Thyroid gland (tissue), 4 donors: ENCODE measurements around the gene ARF6. TPM values are rescaled to one million over a fixed set of nuclear protein-coding genes. Genes with fewer than 3 reads are reported as not detected.
A peak's percentile ranks its signal among the peaks of the same experiment; 100 is the strongest.
"Not testable (repeated sequence)": the region's sequence is repeated elsewhere in the genome, so short reads cannot be mapped to it uniquely, and the experiment has no call there.

Experiments
- DNase-seq, 2 donors: peaks; one replicate each; pipeline ENCODE4 v3.0.0-alpha.2; 2019
- H3K27ac ChIP-seq, 3 donors: fragments of 200-600 bp; sonication (generic); 1 replicate in 2 of 3; 2 replicates in 1 of 3; pipeline ENCODE4 v1.5.1; 2016 to 2019; ENCODE audit warnings: mild to moderate bottlenecking in 1 of 3, moderate library complexity in 1 of 3
- H3K27me3 ChIP-seq: fragments of 200-600 bp; sonication (generic); one replicate; pipeline ENCODE4 v1.5.1; 2019
- H3K36me3 ChIP-seq, 2 donors: fragments of 200-600 bp; sonication (generic); one replicate each; pipeline ENCODE4 v1.5.1; 2016 to 2019
- H3K4me1 ChIP-seq, 2 donors: fragments of 200-600 bp; sonication (generic); one replicate each; pipeline ENCODE4 v1.5.1; 2017 to 2019
- H3K4me3 ChIP-seq, 3 donors: fragments of 200-600 bp; sonication (generic); replicated peaks in 1 of 3; 1 replicate in 2 of 3; 2 replicates in 1 of 3; pipeline ENCODE4 v1.5.1; 2016; ENCODE audit warnings: mild to moderate bottlenecking in 1 of 3
- H3K9me3 ChIP-seq: fragments of 200-600 bp; sonication (generic); one replicate; pipeline ENCODE4 v1.5.1; 2017
- POLR2A ChIP-seq, 2 donors: fragments of 450-650 bp; IDR thresholded peaks; one replicate each; pipeline ENCODE4 v1.6.1; 2017; ENCODE audit warnings: antibody characterized with exemption in 2 of 2, mild to moderate bottlenecking in 2 of 2, moderate library complexity in 1 of 2
- WGBS, 2 donors: methylation state at CpG; one replicate each; pipeline ENCODE4 v1.1.5; 2017; 5-methylcytosine and 5-hydroxymethylcytosine counted together
- intact Hi-C: fragments of 100-400 bp; cut with DNase I; formaldehyde crosslinking; loops from one replicate; pipeline ENCODE4 v1.15.1; 2023
- total RNA-seq, 4 donors: library from RNA; depleted of rRNA; stranded (reverse); fragments of >200 nt; gene quantifications; one replicate each; pipeline ENCODE4 v1.2.3, GENCODE V29; 2016
- TF ChIP-seq, protein P1 (sequence below), 6 experiments: fragments of 200-600 bp in 3 of 6; fragments of 450-650 bp in 3 of 6; sonication (generic) in 3 of 6; IDR thresholded peaks; one replicate each; pipeline ENCODE4 v1.5.1; 2016 to 2019; ENCODE audit warnings: antibody characterized with exemption in 6 of 6, mild to moderate bottlenecking in 2 of 6, inconsistent platforms in 1 of 6, moderate library complexity in 1 of 6

The ARF6 gene
- total RNA-seq, 4 donors from 2014 or later = 35.6 to 59.4 (median 48.5) TPM

DNA sequence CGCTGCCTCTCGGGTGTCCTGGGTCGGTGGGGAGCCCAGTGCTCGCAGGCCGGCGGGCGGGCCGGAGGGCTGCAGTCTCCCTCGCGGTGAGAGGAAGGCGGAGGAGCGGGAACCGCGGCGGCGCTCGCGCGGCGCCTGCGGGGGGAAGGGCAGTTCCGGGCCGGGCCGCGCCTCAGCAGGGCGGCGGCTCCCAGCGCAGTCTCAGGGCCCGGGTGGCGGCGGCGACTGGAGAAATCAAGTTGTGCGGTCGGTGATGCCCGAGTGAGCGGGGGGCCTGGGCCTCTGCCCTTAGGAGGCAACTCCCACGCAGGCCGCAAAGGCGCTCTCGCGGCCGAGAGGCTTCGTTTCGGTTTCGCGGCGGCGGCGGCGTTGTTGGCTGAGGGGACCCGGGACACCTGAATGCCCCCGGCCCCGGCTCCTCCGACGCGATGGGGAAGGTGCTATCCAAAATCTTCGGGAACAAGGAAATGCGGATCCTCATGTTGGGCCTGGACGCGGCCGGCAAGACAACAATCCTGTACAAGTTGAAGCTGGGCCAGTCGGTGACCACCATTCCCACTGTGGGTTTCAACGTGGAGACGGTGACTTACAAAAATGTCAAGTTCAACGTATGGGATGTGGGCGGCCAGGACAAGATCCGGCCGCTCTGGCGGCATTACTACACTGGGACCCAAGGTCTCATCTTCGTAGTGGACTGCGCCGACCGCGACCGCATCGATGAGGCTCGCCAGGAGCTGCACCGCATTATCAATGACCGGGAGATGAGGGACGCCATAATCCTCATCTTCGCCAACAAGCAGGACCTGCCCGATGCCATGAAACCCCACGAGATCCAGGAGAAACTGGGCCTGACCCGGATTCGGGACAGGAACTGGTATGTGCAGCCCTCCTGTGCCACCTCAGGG lies 679 bp downstream of the ARF6 start:
- H3K27ac ChIP-seq = peak overlapping the region; percentile 98 to 100 (median 99)
- peak; percentile 67 to 70 for DNase-seq
- TF ChIP-seq, protein P1, sequence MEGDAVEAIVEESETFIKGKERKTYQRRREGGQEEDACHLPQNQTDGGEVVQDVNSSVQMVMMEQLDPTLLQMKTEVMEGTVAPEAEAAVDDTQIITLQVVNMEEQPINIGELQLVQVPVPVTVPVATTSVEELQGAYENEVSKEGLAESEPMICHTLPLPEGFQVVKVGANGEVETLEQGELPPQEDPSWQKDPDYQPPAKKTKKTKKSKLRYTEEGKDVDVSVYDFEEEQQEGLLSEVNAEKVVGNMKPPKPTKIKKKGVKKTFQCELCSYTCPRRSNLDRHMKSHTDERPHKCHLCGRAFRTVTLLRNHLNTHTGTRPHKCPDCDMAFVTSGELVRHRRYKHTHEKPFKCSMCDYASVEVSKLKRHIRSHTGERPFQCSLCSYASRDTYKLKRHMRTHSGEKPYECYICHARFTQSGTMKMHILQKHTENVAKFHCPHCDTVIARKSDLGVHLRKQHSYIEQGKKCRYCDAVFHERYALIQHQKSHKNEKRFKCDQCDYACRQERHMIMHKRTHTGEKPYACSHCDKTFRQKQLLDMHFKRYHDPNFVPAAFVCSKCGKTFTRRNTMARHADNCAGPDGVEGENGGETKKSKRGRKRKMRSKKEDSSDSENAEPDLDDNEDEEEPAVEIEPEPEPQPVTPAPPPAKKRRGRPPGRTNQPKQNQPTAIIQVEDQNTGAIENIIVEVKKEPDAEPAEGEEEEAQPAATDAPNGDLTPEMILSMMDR (IDR thresholded peaks at IDR 0.05) = no peak
- TF ChIP-seq POLR2A (IDR thresholded peaks at IDR 0.05) = no peak
- WGBS, 2 donors = 1 to 2% methylated on average over 24 to 46 of the region's 85 CpGs
- H3K4me3 ChIP-seq = peak overlapping the region; percentile 66 to 98 (median 89)
- no peaks in the 10 kb centered on the region for H3K9me3 ChIP-seq
- intact Hi-C loops = loop anchor here (5.0 kb wide), 1 partner anchor 109 kb away; no protein-coding TSS in a partner anchor
- peaks cover 27 to 35% of the 10 kb centered on the region in 2 donors for H3K4me1 ChIP-seq
- H3K36me3 ChIP-seq = peaks cover 0 to 11% of the 10 kb centered on the region in 2 donors
- no peaks in the 10 kb centered on the region for H3K27me3 ChIP-seq

DNA sequence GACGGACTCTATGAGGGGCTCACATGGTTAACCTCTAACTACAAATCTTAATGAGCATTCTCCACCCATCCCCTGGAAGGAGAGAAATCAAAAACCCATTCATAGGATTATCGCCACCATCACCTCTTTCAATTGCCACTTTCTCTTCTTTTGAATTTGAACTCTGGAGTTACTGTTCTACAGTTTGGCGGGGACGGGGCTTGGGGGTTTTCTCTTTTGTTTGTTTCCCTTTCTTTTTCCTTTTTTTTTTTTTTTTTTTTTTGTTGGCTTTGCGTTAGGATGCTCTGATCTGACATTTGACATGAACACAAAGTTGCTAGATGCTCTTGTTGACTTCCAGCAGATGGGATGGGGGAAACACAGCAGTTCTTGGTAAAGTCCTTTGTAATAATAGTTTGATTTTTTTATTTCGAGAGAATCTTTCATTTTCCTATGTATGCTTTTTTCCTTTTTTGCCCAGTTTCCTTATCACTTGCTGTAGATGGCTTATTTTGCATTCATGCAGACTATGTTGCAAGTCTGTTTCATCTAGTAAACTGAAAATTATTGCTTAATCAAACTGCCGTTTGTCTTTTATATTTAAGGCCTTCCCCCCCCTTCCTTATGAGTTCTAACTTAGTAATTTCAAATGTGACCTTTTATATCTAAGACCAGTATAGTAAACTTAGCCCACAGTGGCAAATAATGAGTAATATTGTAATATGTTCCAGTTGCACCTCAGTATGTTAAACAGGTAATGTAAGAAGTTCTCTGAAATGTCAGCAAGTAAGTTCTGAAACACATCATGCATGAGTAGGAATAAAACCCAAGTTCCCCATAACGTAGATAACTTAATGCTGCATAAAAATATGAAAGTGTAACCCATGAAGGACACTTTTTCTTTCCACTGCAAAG lies 1.6 kb downstream of the ARF6 start:
- WGBS, 2 donors = 11 to 16% methylated on average over 8 of the region's 8 CpGs
- Histone ChIP-seq H3K4me1 (peaks cover 31 to 35% of the 10 kb centered on the region in 2 donors), H3K4me3 (peak overlapping the region; percentile 66 to 98 (median 89)), H3K27ac (peak overlapping the region; percentile 98 to 100 (median 99)), H3K36me3 (peaks cover 0 to 11% of the 10 kb centered on the region in 2 donors)
- intact Hi-C loops = loop anchor here (5.0 kb wide), 1 partner anchor 108 kb away; no protein-coding TSS in a partner anchor
- not testable (repeated sequence) for DNase-seq, H3K9me3 ChIP-seq, H3K27me3 ChIP-seq

DNA sequence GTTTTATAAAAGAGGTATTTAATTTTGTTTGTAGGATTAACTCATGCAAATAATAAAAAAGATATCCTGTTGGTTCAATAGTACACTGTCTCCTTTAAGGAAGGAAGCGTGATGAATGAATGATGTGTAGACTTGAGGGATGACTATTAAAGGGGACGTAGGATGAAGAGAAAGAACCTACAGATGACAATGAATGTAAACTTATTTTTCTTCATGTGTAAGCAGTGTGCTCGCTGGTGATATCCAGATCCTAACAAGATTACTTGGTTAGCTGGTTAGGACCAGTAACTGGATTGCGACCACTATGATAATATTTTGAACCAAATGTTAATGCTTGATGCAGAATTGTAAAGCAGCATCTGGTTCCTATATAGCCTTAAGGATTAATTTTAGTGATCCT lies 2.6 kb downstream of the ARF6 start:
- Histone ChIP-seq H3K4me3 (no peak overlapping the region), H3K27me3 (no peaks in the 10 kb centered on the region), H3K36me3 (peaks cover 0 to 11% of the 10 kb centered on the region in 2 donors), H3K27ac (no peak overlapping the region), H3K9me3 (no peaks in the 10 kb centered on the region), H3K4me1 (peaks cover 31 to 35% of the 10 kb centered on the region in 2 donors)
- 53 to 63% methylated on average over 4 of the region's 4 CpGs for WGBS, 2 donors
- DNase-seq = no peak
- intact Hi-C loops = no loop called here
- TF ChIP-seq, protein P1 (IDR thresholded peaks at IDR 0.05) = no peak
- TF ChIP-seq POLR2A (IDR thresholded peaks at IDR 0.05) = no peak

DNA sequence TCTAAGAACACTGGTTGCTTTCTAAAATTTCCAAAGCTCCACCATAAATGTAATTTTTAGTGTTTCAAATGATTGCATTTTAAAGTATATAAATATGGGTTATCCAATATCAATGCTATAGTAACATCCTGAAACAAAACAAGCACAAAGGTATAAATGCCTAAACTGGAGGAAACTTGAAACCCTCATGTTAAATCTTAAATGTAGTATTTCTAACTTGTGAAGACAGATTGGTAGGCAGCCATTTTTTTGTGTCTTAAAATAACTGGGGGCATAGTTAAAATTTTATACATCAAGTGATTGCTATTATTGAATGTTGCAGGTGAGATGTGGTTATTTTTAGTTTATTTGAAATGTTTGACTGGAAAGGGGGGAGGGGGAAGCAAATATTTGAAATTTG lies 3.4 kb downstream of the ARF6 start:
- Histone ChIP-seq H3K36me3 (peaks cover 0 to 11% of the 10 kb centered on the region in 2 donors), H3K4me1 (peaks cover 31 to 35% of the 10 kb centered on the region in 2 donors), H3K27ac (peak overlapping the region in 1 of 3 donors; percentile 13)
- H3K27me3 ChIP-seq, H3K4me3 ChIP-seq, H3K9me3 ChIP-seq, intact Hi-C loops, DNase-seq: not testable (repeated sequence)

DNA sequence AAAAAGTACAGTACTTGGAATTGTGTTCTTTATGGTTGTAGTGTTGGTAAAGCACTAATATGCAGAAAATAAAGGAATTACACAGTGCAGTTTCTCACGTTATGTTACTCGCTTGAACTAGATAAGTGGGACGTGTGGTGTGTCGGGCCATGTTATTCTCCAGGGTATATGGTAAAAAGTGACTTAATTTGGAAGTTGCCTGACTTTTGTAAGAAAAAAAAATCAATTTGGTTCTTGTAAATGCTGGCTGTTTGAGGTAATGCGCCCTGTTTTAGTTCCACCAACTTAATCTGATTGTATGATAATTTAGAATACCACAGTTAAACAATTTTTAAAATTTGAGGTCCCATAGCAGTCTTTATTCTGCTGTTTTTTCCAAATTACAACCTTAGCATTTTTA lies 4.1 kb downstream of the ARF6 start:
- no peaks in the 10 kb centered on the region for H3K9me3 ChIP-seq
- H3K4me3 ChIP-seq = no peak overlapping the region
- TF ChIP-seq POLR2A (IDR thresholded peaks at IDR 0.05) = no peak
- TF ChIP-seq, protein P1 (IDR thresholded peaks at IDR 0.05) = no peak
- H3K36me3 ChIP-seq = peaks cover 0 to 11% of the 10 kb centered on the region in 2 donors
- WGBS, 2 donors = 61 to 72% methylated on average over 5 of the region's 5 CpGs
- H3K27ac ChIP-seq = peak overlapping the region; percentile 16 to 51 (median 18)
- H3K4me1 ChIP-seq = peaks cover 31% of the 10 kb centered on the region in 2 donors
- H3K27me3 ChIP-seq = no peaks in the 10 kb centered on the region
- intact Hi-C loops = no loop called here
- no peak for DNase-seq
